Right lobe of liver (tissue), 4 donors: ENCODE results near the gene UACA.

ENCODE experiments used
- POLR2A ChIP-seq: fragments of 450-650 bp; IDR thresholded peaks from one replicate; pipeline ENCODE4 v1.6.1; 2017; ENCODE audit warnings: antibody characterized with exemption, mild to moderate bottlenecking
- TF ChIP-seq, protein P1 (sequence below), 4 donors: fragments of 200-600 bp in 3 of 4; fragments of 450-650 bp in 1 of 4; IDR thresholded peaks; one replicate each; pipeline versions ENCODE4 v1.5.1 to v1.8.0; 2016 to 2022; ENCODE audit warnings: antibody characterized with exemption in 4 of 4, mild to moderate bottlenecking in 2 of 4
- donor health status: DM: no; HTN: no; CAD: no.
- donor health status: DM: no; HTN: no; CAD: no.
- donor health status: DM: no; HTN: yes; CAD: no.

DNA sequence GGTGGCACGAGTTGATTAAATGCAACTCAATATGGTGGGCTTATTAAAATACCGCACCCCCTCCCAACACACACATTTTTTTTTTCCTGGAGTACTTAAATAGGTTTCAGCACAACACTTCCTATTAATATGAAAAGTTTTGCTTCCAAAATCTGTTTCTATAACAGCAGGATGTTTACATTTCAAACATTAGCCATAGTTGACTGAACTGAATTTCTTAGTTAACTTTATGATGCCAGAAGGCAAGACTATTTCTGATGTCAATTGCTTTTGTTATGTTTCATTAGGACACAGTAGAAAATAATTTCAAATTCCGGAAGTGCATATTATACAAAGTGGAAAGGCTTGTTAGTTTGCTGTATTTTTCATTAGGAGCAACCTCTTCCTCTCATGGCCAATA, 104.7 kb downstream of the UACA start:
- TF ChIP-seq, protein P1, sequence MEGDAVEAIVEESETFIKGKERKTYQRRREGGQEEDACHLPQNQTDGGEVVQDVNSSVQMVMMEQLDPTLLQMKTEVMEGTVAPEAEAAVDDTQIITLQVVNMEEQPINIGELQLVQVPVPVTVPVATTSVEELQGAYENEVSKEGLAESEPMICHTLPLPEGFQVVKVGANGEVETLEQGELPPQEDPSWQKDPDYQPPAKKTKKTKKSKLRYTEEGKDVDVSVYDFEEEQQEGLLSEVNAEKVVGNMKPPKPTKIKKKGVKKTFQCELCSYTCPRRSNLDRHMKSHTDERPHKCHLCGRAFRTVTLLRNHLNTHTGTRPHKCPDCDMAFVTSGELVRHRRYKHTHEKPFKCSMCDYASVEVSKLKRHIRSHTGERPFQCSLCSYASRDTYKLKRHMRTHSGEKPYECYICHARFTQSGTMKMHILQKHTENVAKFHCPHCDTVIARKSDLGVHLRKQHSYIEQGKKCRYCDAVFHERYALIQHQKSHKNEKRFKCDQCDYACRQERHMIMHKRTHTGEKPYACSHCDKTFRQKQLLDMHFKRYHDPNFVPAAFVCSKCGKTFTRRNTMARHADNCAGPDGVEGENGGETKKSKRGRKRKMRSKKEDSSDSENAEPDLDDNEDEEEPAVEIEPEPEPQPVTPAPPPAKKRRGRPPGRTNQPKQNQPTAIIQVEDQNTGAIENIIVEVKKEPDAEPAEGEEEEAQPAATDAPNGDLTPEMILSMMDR (IDR thresholded peaks at IDR 0.05), result no peak
- no peak for TF ChIP-seq POLR2A
